H1 (cell line): ENCODE data around the gene CEL. TPM values are rescaled to one million over a fixed set of nuclear protein-coding genes. Genes with fewer than 3 reads are reported as not detected.

Experiments used
- CTCF ChIA-PET: fragments of 300-600 bp; sonication (Branson Sonifier 250); formaldehyde crosslinking; loops from one replicate; lab custom pipeline; 2021; ENCODE audit not compliant: partially characterized antibody; lab: Charles Lee
- POLR2A ChIA-PET: fragments of 300-600 bp; sonication (Branson Sonifier 250); formaldehyde crosslinking; loops from one replicate; lab custom pipeline; 2021; ENCODE audit warnings: inconsistent platforms; ENCODE audit not compliant: partially characterized antibody; lab: Charles Lee
- DNase-seq, 2 experiments: peaks; one replicate each; pipeline versions ENCODE4 v3.0.0 to v3.0.0-alpha.2; 2010 to 2022; ENCODE audit warnings: low spot score in 2 of 2, low read depth in 1 of 2, mixed read lengths in 1 of 2
- FAIRE-seq: peaks from 2 replicates; lab custom pipeline; 2011; peaks lifted over from hg19 to GRCh38; lab: Jason Lieb, UNC
- H2AFZ ChIP-seq: 2 replicates; pipeline ENCODE4 v1.8.1; 2012; ENCODE audit warnings: low read length, inconsistent platforms
- H2AK5ac ChIP-seq: 2 replicates; pipeline ENCODE4 v1.6.1; 2013; ENCODE audit warnings: low read depth, low read length
- H2BK120ac ChIP-seq: replicated peaks from 2 replicates; pipeline ENCODE3; 2013; ENCODE audit warnings: low read depth, low read length, inconsistent platforms
- H2BK12ac ChIP-seq: 2 replicates; pipeline ENCODE4 v1.6.1; 2013; ENCODE audit warnings: low read depth, low read length
- H2BK15ac ChIP-seq: 2 replicates; pipeline ENCODE4 v1.6.1; 2013; ENCODE audit warnings: low read length
- H2BK20ac ChIP-seq: 2 replicates; pipeline ENCODE4 v1.6.1; 2013; ENCODE audit warnings: low read length
- H2BK5ac ChIP-seq: 2 replicates; pipeline ENCODE4 v1.6.1; 2013; ENCODE audit warnings: low read depth, low read length
- H3K14ac ChIP-seq: 2 replicates; pipeline ENCODE4 v1.6.1; 2013; ENCODE audit warnings: inconsistent platforms; ENCODE audit not compliant: insufficient read length
- H3K18ac ChIP-seq: 2 replicates; pipeline ENCODE4 v1.6.1; 2013; ENCODE audit warnings: low read length; ENCODE audit errors: extremely low read depth
- H3K23ac ChIP-seq: 2 replicates; pipeline ENCODE4 v1.6.1; 2013; ENCODE audit warnings: inconsistent platforms; ENCODE audit not compliant: insufficient read length
- H3K23me2 ChIP-seq: 2 replicates; pipeline ENCODE4 v1.6.1; 2013; ENCODE audit warnings: low read depth, low read length
- H3K27ac ChIP-seq: 2 replicates; pipeline ENCODE4 v1.6.1; 2011; ENCODE audit warnings: low read depth, low read length, inconsistent platforms
- H3K27me3 ChIP-seq, 4 experiments: replicated peaks in 1 of 4; 1 replicate in 1 of 4; 2 replicates in 3 of 4; pipeline versions ENCODE4 v1.6.1 to v1.8.1; 2011 to 2013; ENCODE audit warnings: low read length in 3 of 4, mild to moderate bottlenecking in 3 of 4, inconsistent platforms in 2 of 4, mixed read lengths in 2 of 4, moderate library complexity in 1 of 4; ENCODE audit not compliant: control insufficient read depth in 3 of 4, insufficient read depth in 3 of 4; ENCODE audit errors: extremely low read depth in 1 of 4
- H3K36me3 ChIP-seq, 4 experiments: 2 replicates each; pipeline versions ENCODE4 v1.6.1 to v1.8.1; 2011 to 2013; ENCODE audit warnings: mild to moderate bottlenecking in 4 of 4, low read length in 3 of 4, moderate library complexity in 2 of 4, control low read depth in 1 of 4, inconsistent platforms in 1 of 4; ENCODE audit not compliant: insufficient read depth in 4 of 4, control insufficient read depth in 2 of 4
- H3K4ac ChIP-seq: replicated peaks from 2 replicates; pipeline ENCODE3; 2013; ENCODE audit warnings: low read length, low read depth, mixed read lengths, inconsistent platforms; ENCODE audit not compliant: insufficient read length
- H3K4me1 ChIP-seq, 4 experiments: replicated peaks in 1 of 4; 1 replicate in 1 of 4; 2 replicates in 3 of 4; pipeline versions ENCODE4 v1.6.1 to v1.8.1; 2011 to 2013; ENCODE audit warnings: low read length in 3 of 4, inconsistent platforms in 2 of 4, mixed read lengths in 1 of 4; ENCODE audit not compliant: insufficient read depth in 4 of 4, control insufficient read depth in 3 of 4
- H3K4me2 ChIP-seq, 2 experiments: 2 replicates each; pipeline versions ENCODE4 v1.6.1 to v1.8.1; 2011 to 2013; ENCODE audit warnings: low read depth in 2 of 2, low read length in 2 of 2, control low read depth in 1 of 2, inconsistent platforms in 1 of 2, mild to moderate bottlenecking in 1 of 2; ENCODE audit not compliant: insufficient read depth in 1 of 2
- H3K4me3 ChIP-seq, 4 experiments: fragments of 200-600, 300-600 bp in 1 of 4; sonication (generic), shearing (Covaris generic), sonication (Bioruptor Twin) in 1 of 4; 2 replicates each; pipeline versions ENCODE4 v1.5.1 to v1.8.1; 2011 to 2016; ENCODE audit warnings: low read length in 4 of 4, low read depth in 3 of 4, control low read depth in 2 of 4, inconsistent platforms in 2 of 4, mild to moderate bottlenecking in 2 of 4, mixed read lengths in 1 of 4, moderate library complexity in 1 of 4; ENCODE audit not compliant: insufficient read depth in 2 of 4; ENCODE audit errors: extremely low read depth in 1 of 4
- H3K56ac ChIP-seq: replicated peaks from 2 replicates; pipeline ENCODE3; 2013; ENCODE audit warnings: low read depth, mild to moderate bottlenecking, mixed read lengths, low read length, inconsistent platforms; ENCODE audit not compliant: insufficient read length
- H3K79me1 ChIP-seq: 2 replicates; pipeline ENCODE4 v1.6.1; 2013; ENCODE audit warnings: low read depth, low read length, control low read depth
- H3K79me2 ChIP-seq, 2 experiments: 2 replicates each; pipeline versions ENCODE4 v1.6.1 to v1.8.1; 2012 to 2013; ENCODE audit warnings: low read length in 2 of 2, mild to moderate bottlenecking in 2 of 2, inconsistent platforms in 1 of 2; ENCODE audit not compliant: insufficient read depth in 2 of 2, control insufficient read depth in 1 of 2
- H3K9ac ChIP-seq, 4 experiments: replicated peaks in 1 of 4; 1 replicate in 1 of 4; 2 replicates in 3 of 4; pipeline versions ENCODE4 v1.6.1 to v1.8.1; 2011 to 2013; ENCODE audit warnings: low read depth in 3 of 4, low read length in 3 of 4, control low read depth in 2 of 4, mild to moderate bottlenecking in 2 of 4, moderate library complexity in 2 of 4, inconsistent platforms in 1 of 4; ENCODE audit errors: extremely low read depth in 1 of 4
- H3K9me3 ChIP-seq, 2 experiments: 2 replicates each; pipeline versions ENCODE4 v1.6.1 to v1.8.1; 2012 to 2013; ENCODE audit warnings: mild to moderate bottlenecking in 2 of 2, moderate library complexity in 2 of 2, control low read depth in 1 of 2, inconsistent platforms in 1 of 2, low read depth in 1 of 2, low read length in 1 of 2, mixed read lengths in 1 of 2; ENCODE audit not compliant: insufficient read depth in 2 of 2
- H4K20me1 ChIP-seq, 2 experiments: replicated peaks in 1 of 2; 2 replicates each; pipeline versions ENCODE3 to v1.8.1; 2011 to 2013; ENCODE audit warnings: inconsistent platforms in 2 of 2, low read length in 2 of 2, mild to moderate bottlenecking in 1 of 2; ENCODE audit not compliant: insufficient read depth in 2 of 2, control insufficient read depth in 1 of 2
- H4K5ac ChIP-seq: 2 replicates; pipeline ENCODE4 v1.6.1; 2013; ENCODE audit warnings: low read length, low read depth, mixed read lengths, inconsistent platforms; ENCODE audit not compliant: insufficient read length
- H4K8ac ChIP-seq: 2 replicates; pipeline ENCODE4 v1.8.0; 2013; ENCODE audit warnings: mild to moderate bottlenecking, moderate library complexity, low read length, inconsistent platforms; ENCODE audit not compliant: insufficient read depth; ENCODE audit errors: extremely low read depth
- H4K91ac ChIP-seq: replicated peaks from 2 replicates; pipeline ENCODE3; 2013; ENCODE audit warnings: low read length, mixed read lengths, inconsistent platforms; ENCODE audit not compliant: insufficient read length
- CHD2 ChIP-seq: IDR thresholded peaks from 2 replicates; pipeline ENCODE4 v1.6.1; 2012; ENCODE audit warnings: low read length, improper control_type of control experiment
- CREB1 ChIP-seq: IDR thresholded peaks from 2 replicates; pipeline ENCODE4 v1.6.1; 2012; ENCODE audit warnings: inconsistent platforms
- EGR1 ChIP-seq: IDR thresholded peaks from 2 replicates; pipeline ENCODE4 v1.6.1; 2011; ENCODE audit warnings: low read depth, low read length, borderline replicate concordance
- EP300 ChIP-seq, 2 experiments: IDR thresholded peaks; 1 replicate in 1 of 2; 2 replicates in 1 of 2; pipeline ENCODE4 v1.6.1; 2011 to 2012; ENCODE audit warnings: low read depth in 2 of 2, low read length in 2 of 2, mild to moderate bottlenecking in 2 of 2, borderline replicate concordance in 1 of 2, inconsistent platforms in 1 of 2, moderate library complexity in 1 of 2
- GTF2F1 ChIP-seq: IDR thresholded peaks from 2 replicates; pipeline ENCODE4 v1.6.1; 2012; ENCODE audit warnings: low read depth, low read length, improper control_type of control experiment, borderline replicate concordance
- JUND ChIP-seq: IDR thresholded peaks from 2 replicates; pipeline ENCODE4 v1.6.1; 2011; ENCODE audit warnings: mild to moderate bottlenecking, improper control_type of control experiment, low read length
- KDM1A ChIP-seq: fragments of 200-600, 300-600 bp; sonication (generic); IDR thresholded peaks from 2 replicates; pipeline ENCODE4 v1.7.1; 2016; ENCODE audit warnings: mild to moderate bottlenecking, low read length, borderline replicate concordance
- PHF8 ChIP-seq: fragments of 200-600 bp; sonication (generic); conservative IDR thresholded peaks from 2 replicates; pipeline ENCODE4 v1.7.1; 2012; ENCODE audit warnings: low read depth, mild to moderate bottlenecking, inconsistent platforms, low read length, moderate library complexity
- POLR2AphosphoS5 ChIP-seq: IDR thresholded peaks from 2 replicates; pipeline ENCODE4 v1.6.1; 2011; ENCODE audit warnings: low read depth, low read length
- RNF2 ChIP-seq: fragments of 200-900, 300-1000 bp; sonication (generic); IDR thresholded peaks from 2 replicates; pipeline ENCODE4 v1.7.1; 2016; ENCODE audit warnings: borderline replicate concordance, low read depth, mild to moderate bottlenecking, antibody characterized with exemption, low read length; ENCODE audit not compliant: poor library complexity, severe bottlenecking; ENCODE audit errors: missing control alignments
- RXRA ChIP-seq: IDR thresholded peaks from 2 replicates; pipeline ENCODE4 v1.6.1; 2011; ENCODE audit warnings: low read depth, mild to moderate bottlenecking, low read length, moderate library complexity; ENCODE audit not compliant: insufficient read depth
- SIRT6 ChIP-seq: IDR thresholded peaks from one replicate; pipeline ENCODE4 v1.7.1; 2012; ENCODE audit warnings: low read length, inconsistent platforms
- SP4 ChIP-seq: IDR thresholded peaks from 2 replicates; pipeline ENCODE4 v1.6.1; 2012; ENCODE audit warnings: low read length, inconsistent platforms
- TAF7 ChIP-seq: optimal IDR thresholded peaks from 2 replicates; pipeline ENCODE3; 2011; ENCODE audit warnings: low read depth, mild to moderate bottlenecking, inconsistent platforms, low read length, moderate library complexity, borderline replicate concordance
- WGBS, 2 experiments: shearing (Covaris generic) in 1 of 2; methylation state at CpG; one replicate each; pipeline versions ENCODE4 v1.1.6 to v1.1.7; 2013 to 2015; ENCODE audit warnings: low lambda C conversion rate in 2 of 2, mixed read lengths in 2 of 2, inconsistent platforms in 1 of 2, low coverage in 1 of 2, missing lambda C conversion rate in 1 of 2; ENCODE audit not compliant: insufficient replicate concordance in 2 of 2, insufficient coverage in 1 of 2, insufficient read length in 1 of 2; ENCODE audit errors: extremely low coverage in 1 of 2, missing lambda C conversion rate in 1 of 2; 5-methylcytosine and 5-hydroxymethylcytosine counted together
- polyA plus RNA-seq, 7 experiments: library from polyadenylated mRNA; depleted of rRNA in 3 of 7; stranded (reverse) in 5 of 7; unstranded in 2 of 7; fragments of >200 nt in 5 of 7; fragments of 200-250 nt in 2 of 7; gene quantifications; 1 replicate in 5 of 7; 2 replicates in 1 of 7; 4 replicates in 1 of 7; pipeline versions ENCODE4 v1.2.1 to v1.2.3, GENCODE V29; 2011 to 2013; ENCODE audit warnings: missing spikeins in 2 of 7, mixed read lengths in 2 of 7
- total RNA-seq: library from RNA; stranded (reverse); fragmentation: NEBNext Ultra II Directional; extraction: Animal tissue kit (Norgen Biotek cat#: 25700); gene quantifications from 2 replicates; pipeline ENCODE4 v1.2.1, GENCODE V29; 2021

CEL gene
- total and polyA plus RNA-seq, 2 of the 8 experiments (the other 6 are each of a cell fraction or from before 2014, with no cell fraction given), result 1.8 to 3.4 TPM

DNA sequence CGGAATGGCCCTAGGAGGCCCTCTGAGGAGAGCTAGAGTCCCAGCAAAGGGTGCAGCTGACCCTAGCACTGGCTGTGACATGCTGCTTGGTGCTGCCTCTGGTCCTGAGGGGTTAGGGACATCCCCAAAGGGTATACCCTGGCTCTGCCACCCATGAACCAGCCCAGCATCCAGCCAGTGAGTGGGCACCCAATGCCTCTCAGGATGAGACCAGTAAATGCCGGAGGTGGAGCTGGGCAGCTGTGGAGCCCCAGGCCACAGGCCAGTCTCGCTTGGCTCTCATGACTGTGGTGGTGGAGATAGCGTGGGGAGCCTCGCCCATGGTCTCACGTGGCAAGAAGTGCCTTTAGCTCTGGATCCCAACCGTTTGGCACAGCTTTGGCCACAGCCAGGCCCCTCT is 3.7 kb upstream of the CEL start:
- H2BK120ac ChIP-seq, result no peak overlapping the region
- no peak overlapping the region for H3K4ac ChIP-seq
- no peak overlapping the region for H2BK15ac ChIP-seq
- no peak overlapping the region for H2BK12ac ChIP-seq
- H2BK20ac ChIP-seq, result no peak overlapping the region
- no peaks in the 10 kb centered on the region for H3K27me3 ChIP-seq
- POLR2A ChIA-PET, result interaction anchor here (1.0 to 1.3 kb wide), 2 partner anchors 9 to 24 kb away, joined by 3 read pairs; no protein-coding TSS in a partner anchor
- no peak overlapping the region for H2AFZ ChIP-seq
- H3K79me2 ChIP-seq, result no peaks in the 10 kb centered on the region
- no peak overlapping the region for H2BK5ac ChIP-seq
- no peak overlapping the region for H3K18ac ChIP-seq
- 80% methylated on average over 7 of the region's 7 CpGs; no CpG with 5 or more reads in 1 of the 2 experiments for WGBS, 2 experiments
- DNase-seq (no peak), FAIRE-seq (no peak)
- H3K14ac ChIP-seq, result no peak overlapping the region
- H3K4me1 ChIP-seq, result peaks cover 6 to 23% (median 13%) of the 10 kb centered on the region in 4 experiments
- H3K36me3 ChIP-seq, result peaks cover 15 to 34% (median 28%) of the 10 kb centered on the region in 4 experiments; a peak in 7 of 8 replicates
- no peak overlapping the region for H3K4me3 ChIP-seq
- H4K91ac ChIP-seq, result no peak overlapping the region
- no peak overlapping the region for H4K5ac ChIP-seq
- no peak overlapping the region for H3K23ac ChIP-seq
- no peak overlapping the region for H3K56ac ChIP-seq
- H4K8ac ChIP-seq, result peak overlapping the region; percentile 23; the same call in 1 of the 2 replicates
- H3K23me2 ChIP-seq, result no peaks in the 10 kb centered on the region
- no peak overlapping the region for H2AK5ac ChIP-seq
- CTCF ChIA-PET, result interaction anchor here (0.5 to 1.8 kb wide), 6 partner anchors 10 to 129 kb away, joined by 3 to 7 read pairs (median 4); no protein-coding TSS in a partner anchor
- 0 out of 2 replicates have a peak, but pooled peaks cover 2% of the 10 kb centered on the region for H3K79me1 ChIP-seq
- H3K27ac ChIP-seq, result no peak overlapping the region
- peaks cover 0 to 6% of the 10 kb centered on the region in 2 experiments for H4K20me1 ChIP-seq
- H3K4me2 ChIP-seq, result no peak overlapping the region
- no peak overlapping the region for H3K9ac ChIP-seq
- H3K9me3 ChIP-seq, result no peaks in the 10 kb centered on the region
- no peak for TF ChIP-seq EP300 (IDR thresholded peaks at IDR 0.05; ENCODE audit: borderline replicate concordance in 1 of 2, low read depth in 2 of 2, low read length in 2 of 2)
- TF ChIP-seq SIRT6, result no peak
- TF ChIP-seq CREB1, result no peak
- no peak for TF ChIP-seq SP4
- no peak for TF ChIP-seq TAF7
- TF ChIP-seq EGR1, result no peak
- TF ChIP-seq CHD2, result no peak
- TF ChIP-seq RXRA, result no peak
- TF ChIP-seq KDM1A, result no peak
- no peak for TF ChIP-seq GTF2F1
- no peak for TF ChIP-seq POLR2AphosphoS5
- TF ChIP-seq RNF2, result no peak
- no peak for TF ChIP-seq JUND
- TF ChIP-seq PHF8, result no peak
